HepG2 (cell line): ENCODE measurements around the gene UBE2M. TPM values are rescaled to one million over a fixed set of nuclear protein-coding genes. Genes with fewer than 3 reads are reported as not detected.
A peak's percentile ranks its signal among the peaks of the same experiment; 100 is the strongest.

ENCODE experiments used
- AKNA ChIP-seq: sonication (generic); formaldehyde crosslinking; IDR thresholded peaks from 2 replicates; pipeline ENCODE4 v1.4.0; 2020; ENCODE audit warnings: missing genetic modification reagents, borderline replicate concordance
- CBFB ChIP-seq: sonication (generic); formaldehyde crosslinking; IDR thresholded peaks from 2 replicates; pipeline ENCODE4 v1.4.0; 2020; ENCODE audit warnings: missing genetic modification reagents
- HNF4G ChIP-seq, 2 experiments: sonication (generic) in 1 of 2; formaldehyde crosslinking in 1 of 2; IDR thresholded peaks; 2 replicates each; pipeline versions ENCODE4 v1.4.0 to v1.6.1; 2011 to 2020; ENCODE audit warnings: borderline replicate concordance in 2 of 2, low read depth in 2 of 2, mild to moderate bottlenecking in 2 of 2, low read length in 1 of 2, missing genetic modification reagents in 1 of 2, moderate library complexity in 1 of 2
- NAIF1 ChIP-seq: sonication (generic); formaldehyde crosslinking; IDR thresholded peaks from 2 replicates; pipeline ENCODE4 v1.5.0; 2020; ENCODE audit warnings: mild to moderate bottlenecking, missing genetic modification reagents, borderline replicate concordance
- RELA ChIP-seq: sonication (generic); formaldehyde crosslinking; IDR thresholded peaks from 2 replicates; pipeline ENCODE4 v1.4.0; 2020; ENCODE audit warnings: missing genetic modification reagents
- SALL2 ChIP-seq: sonication (generic); formaldehyde crosslinking; IDR thresholded peaks from 2 replicates; pipeline ENCODE4 v1.8.1; 2023; ENCODE audit warnings: mild to moderate bottlenecking, missing genetic modification reagents, inconsistent platforms
- SAP130 ChIP-seq: IDR thresholded peaks from 2 replicates; pipeline ENCODE4 v1.6.1; 2016; ENCODE audit warnings: low read depth
- TBP ChIP-seq: sonication (generic); formaldehyde crosslinking; IDR thresholded peaks from 2 replicates; pipeline ENCODE4 v1.5.0; 2020; ENCODE audit warnings: missing genetic modification reagents
- TRIM22 ChIP-seq: fragments of 450-650 bp; IDR thresholded peaks from 2 replicates; pipeline ENCODE4 v1.6.1; 2017
- ZBTB10 ChIP-seq: sonication (generic); formaldehyde crosslinking; IDR thresholded peaks from 2 replicates; pipeline ENCODE4 v1.4.0; 2020; ENCODE audit warnings: missing genetic modification reagents, borderline replicate concordance
- ZEB1 ChIP-seq: IDR thresholded peaks from 2 replicates; pipeline ENCODE4 v1.6.1; 2012; ENCODE audit warnings: mild to moderate bottlenecking, low read depth, inconsistent platforms; ENCODE audit not compliant: insufficient replicate concordance
- ZNF629 ChIP-seq: sonication (generic); formaldehyde crosslinking; conservative IDR thresholded peaks from 2 replicates; pipeline ENCODE4 v1.5.0; 2020; ENCODE audit warnings: missing genetic modification reagents
- ZNF704 ChIP-seq: sonication (generic); formaldehyde crosslinking; IDR thresholded peaks from 2 replicates; pipeline ENCODE4 v1.8.1; 2023; ENCODE audit warnings: mild to moderate bottlenecking, inconsistent platforms, moderate library complexity, missing genetic modification reagents, borderline replicate concordance
- ZNF780A ChIP-seq: sonication (generic); formaldehyde crosslinking; IDR thresholded peaks from 2 replicates; pipeline ENCODE4 v1.8.0; 2022; ENCODE audit warnings: mild to moderate bottlenecking, missing genetic modification reagents, moderate library complexity
- ZNF781 ChIP-seq: sonication (generic); formaldehyde crosslinking; IDR thresholded peaks from 2 replicates; pipeline ENCODE4 v1.5.1; 2020; ENCODE audit warnings: borderline replicate concordance, mild to moderate bottlenecking, missing genetic modification reagents; ENCODE audit errors: not compliant biosample characterization
- polyA plus RNA-seq, 8 experiments: library from polyadenylated mRNA; depleted of rRNA in 3 of 8; stranded (reverse) in 7 of 8; unstranded in 1 of 8; fragments of >200 nt; fragmentation: Illumina TruSeq in 4 of 8; extraction: Trizol in 4 of 8; gene quantifications; 2 replicates each; pipeline versions ENCODE4 v1.2.1 to v1.2.3, GENCODE V29; 2011 to 2016; ENCODE audit warnings: low read depth in 4 of 8, missing spikeins in 1 of 8, mixed read lengths in 1 of 8; ENCODE audit not compliant: insufficient read depth in 1 of 8
- total RNA-seq, 5 experiments: library from RNA; depleted of rRNA; stranded (reverse); fragments of >200 nt; fragmentation: Illumina TruSeq; extraction: Trizol; gene quantifications; 2 replicates each; pipeline ENCODE4 v1.2.3, GENCODE V29; 2016; ENCODE audit warnings: low read depth in 1 of 5

UBE2M gene
- total and polyA plus RNA-seq, 2 of the 13 experiments (the other 11 are each of a cell fraction or from before 2014, with no cell fraction given) = 36.2 to 50.3 TPM

- TF ChIP-seq SALL2 (peak; percentile 90), SAP130 (CRISPR knock-in tag) (peak; percentile 81), HNF4G (IDR thresholded peaks at IDR 0.05; ENCODE audit: borderline replicate concordance, low read depth, low read length) (no peak), HNF4G (CRISPR knock-in tag; IDR thresholded peaks at IDR 0.05; ENCODE audit: borderline replicate concordance, low read depth) (0 out of 2 replicates have a peak, but pooled peaks have one; percentile 62), NAIF1 (CRISPR knock-in tag) (peak; percentile 98), ZNF780A (no peak), TBP (CRISPR knock-in tag) (no peak), ZNF704 (CRISPR knock-in tag) (peak; percentile 92; the same call in 1 of the 2 replicates), TRIM22 (no peak), CBFB (CRISPR knock-in tag) (peak; percentile 71), ZBTB10 (CRISPR knock-in tag) (no peak), ZNF781 (CRISPR knock-in tag) (no peak), ZEB1 (no peak), ZNF629 (CRISPR knock-in tag) (no peak), RELA (peak; percentile 91), AKNA (CRISPR knock-in tag) (no peak)
Measured at GRCh38 chr19:58513694-58514563, 44.5 kb downstream of the UBE2M start (continued).
